GM12878 (cell line): Measurements from ENCODE around the gene KRTAP9-1. TPM values are rescaled to one million over a fixed set of nuclear protein-coding genes. Genes with fewer than 3 reads are reported as not detected.

ENCODE experiments used
- ATAC-seq: fragments of 200-7000 bp; cut with Tn5 transposase; 3 replicates; pipeline ENCODE4 v1.9.1; 2020; ENCODE audit warnings: mild to moderate bottlenecking, moderate library complexity
- BruUV-seq: library from RNA; stranded (reverse); fragments of 400-500 nt; replicated peaks from 2 replicates; lab custom pipeline; 2021; lab: Mats Ljungman, UMichigan
- CTCF ChIA-PET: fragments of 300-600 bp; sonication (Branson Sonifier 250); formaldehyde crosslinking; extraction: SDS; loops from one replicate; lab custom pipeline; 2021; ENCODE audit warnings: inconsistent platforms; lab: Yijun Ruan, JAX
- POLR2A ChIA-PET: fragments of 350-600 bp; formaldehyde crosslinking; extraction: SDS; loops from one replicate; lab custom pipeline; 2021; ENCODE audit warnings: inconsistent platforms; lab: Charles Lee
- RAD21 ChIA-PET: fragments of 300-600 bp; sonication (Branson Sonifier 250); formaldehyde crosslinking; loops from one replicate; lab custom pipeline; 2023; ENCODE audit warnings: antibody characterized with exemption; ENCODE audit not compliant: unreplicated experiment; lab: Charles Lee
- SMC1A ChIA-PET: fragments of 300-600 bp; sonication (Branson Sonifier 250); formaldehyde crosslinking; loops from one replicate; lab custom pipeline; 2023; ENCODE audit not compliant: unreplicated experiment, uncharacterized antibody; lab: Charles Lee
- DNase-seq: peaks from one replicate; pipeline ENCODE4 v3.0.0-alpha.2; 2011; ENCODE audit warnings: low read depth, low spot score
- FAIRE-seq: peaks from 3 replicates; lab custom pipeline; 2011; peaks lifted over from hg19 to GRCh38; lab: Jason Lieb, UNC
- H2AFZ ChIP-seq: 2 replicates; pipeline ENCODE4 v1.6.0; 2011; ENCODE audit warnings: low read depth, low read length, control low read depth; ENCODE audit not compliant: control insufficient read depth
- H3K27ac ChIP-seq: 2 replicates; pipeline ENCODE4 v1.5.1; 2011; ENCODE audit warnings: control low read depth; ENCODE audit not compliant: control insufficient read depth, insufficient read depth
- H3K27me3 ChIP-seq, 2 experiments: replicated peaks in 1 of 2; 2 replicates each; pipeline versions ENCODE4 v1.6.0 to v1.6.1; 2011; ENCODE audit warnings: low read length in 1 of 2; ENCODE audit not compliant: control insufficient read depth in 2 of 2, insufficient read depth in 2 of 2
- H3K36me3 ChIP-seq, 2 experiments: 2 replicates each; pipeline ENCODE4 v1.5.1; 2011; ENCODE audit warnings: low read length in 1 of 2; ENCODE audit not compliant: control insufficient read depth in 2 of 2, insufficient read depth in 2 of 2
- H3K4me1 ChIP-seq: 2 replicates; pipeline ENCODE4 v1.6.1; 2011; ENCODE audit warnings: mild to moderate bottlenecking, low read length, moderate library complexity, mixed read lengths; ENCODE audit not compliant: control insufficient read depth, insufficient read depth
- H3K4me2 ChIP-seq: 2 replicates; pipeline ENCODE4 v1.6.0; 2011; ENCODE audit warnings: control low read depth; ENCODE audit not compliant: control insufficient read depth, insufficient read depth
- H3K4me3 ChIP-seq: fragments of 200-600 bp; sonication (generic); 2 replicates; pipeline ENCODE4 v1.5.1; 2016
- H3K79me2 ChIP-seq: 2 replicates; pipeline ENCODE4 v1.6.0; 2011; ENCODE audit warnings: low read length; ENCODE audit not compliant: control insufficient read depth, insufficient read depth
- H3K9ac ChIP-seq: 2 replicates; pipeline ENCODE4 v1.8.0; 2011; ENCODE audit warnings: low read length, control low read depth, mixed read lengths; ENCODE audit not compliant: control insufficient read depth, insufficient read depth
- H3K9me3 ChIP-seq: replicated peaks from 3 replicates; pipeline ENCODE4 v1.5.1; 2011; ENCODE audit warnings: mild to moderate bottlenecking, low read length; ENCODE audit not compliant: control insufficient read depth, insufficient read depth
- H4K20me1 ChIP-seq: 2 replicates; pipeline ENCODE4 v1.6.0; 2011; ENCODE audit not compliant: control insufficient read depth, insufficient read depth
- CHD1 ChIP-seq: IDR thresholded peaks from 2 replicates; pipeline ENCODE4 v1.6.1; 2012; ENCODE audit warnings: low read depth, low read length, improper control_type of control experiment
- CREM ChIP-seq: IDR thresholded peaks from 2 replicates; pipeline ENCODE4 v1.6.1; 2014; ENCODE audit warnings: antibody characterized with exemption, low read depth
- E2F8 ChIP-seq: fragments of 450-650 bp; IDR thresholded peaks from 2 replicates; pipeline ENCODE4 v1.6.1; 2018; ENCODE audit warnings: mild to moderate bottlenecking, low read depth, moderate library complexity; ENCODE audit not compliant: partially characterized antibody
- JUND ChIP-seq: IDR thresholded peaks from 2 replicates; pipeline ENCODE4 v1.6.1; 2012; ENCODE audit warnings: low read depth, mild to moderate bottlenecking, low read length, improper control_type of control experiment, moderate library complexity
- LARP7 ChIP-seq: fragments of 450-650 bp; IDR thresholded peaks from 2 replicates; pipeline ENCODE4 v1.6.1; 2017; ENCODE audit warnings: mild to moderate bottlenecking
- MYB ChIP-seq: fragments of 150-350 bp; IDR thresholded peaks from 2 replicates; pipeline ENCODE4 v1.6.1; 2014; ENCODE audit warnings: mild to moderate bottlenecking, low read depth, low read length, borderline replicate concordance
- NRF1 ChIP-seq: conservative IDR thresholded peaks from 2 replicates; pipeline ENCODE4 v1.6.1; 2011; ENCODE audit warnings: mild to moderate bottlenecking, low read depth, low read length, improper control_type of control experiment
- PRDM15 ChIP-seq: fragments of 450-650 bp; formaldehyde crosslinking; IDR thresholded peaks from 2 replicates; pipeline ENCODE4 v1.4.0; 2020; ENCODE audit warnings: mild to moderate bottlenecking, moderate library complexity
- RAD21 ChIP-seq: IDR thresholded peaks from 2 replicates; pipeline ENCODE4 v1.6.1; 2011; ENCODE audit warnings: mild to moderate bottlenecking, low read depth, low read length, moderate library complexity; ENCODE audit not compliant: insufficient read depth
- SUPT20H ChIP-seq: IDR thresholded peaks from 2 replicates; pipeline ENCODE4 v1.6.1; 2011; ENCODE audit warnings: low read depth, mild to moderate bottlenecking, low read length, moderate library complexity, borderline replicate concordance; ENCODE audit not compliant: control insufficient read depth
- TAF1 ChIP-seq: IDR thresholded peaks from 2 replicates; pipeline ENCODE4 v1.6.1; 2011; ENCODE audit warnings: mild to moderate bottlenecking, low read depth, low read length, borderline replicate concordance
- YY1 ChIP-seq: IDR thresholded peaks from 2 replicates; pipeline ENCODE4 v1.6.1; 2011; ENCODE audit warnings: low read depth, mild to moderate bottlenecking, low read length
- ZNF207 ChIP-seq: fragments of 450-650 bp; IDR thresholded peaks from 2 replicates; pipeline ENCODE4 v1.6.1; 2014; ENCODE audit warnings: antibody characterized with exemption, mild to moderate bottlenecking, borderline replicate concordance
- WGBS: methylation state at CpG from one replicate; pipeline ENCODE4 v1.1.6; 2016; ENCODE audit warnings: low lambda C conversion rate; ENCODE audit not compliant: insufficient replicate concordance, insufficient coverage; ENCODE audit errors: missing lambda C conversion rate; 5-methylcytosine and 5-hydroxymethylcytosine counted together
- in situ Hi-C: fragments of 300-500 bp; cut with MboI; formaldehyde crosslinking; loops from 9 replicates; pipeline ENCODE4 v1.14.3; 2018; ENCODE audit warnings: mixed read lengths
- intact Hi-C: fragments of 100-400 bp; cut with micrococcal nuclease; formaldehyde crosslinking; loops from one replicate; pipeline ENCODE4 v1.14.2; 2022; ENCODE audit not compliant: unreplicated experiment
- polyA plus RNA-seq, 11 experiments: library from polyadenylated mRNA; depleted of rRNA in 4 of 11; unstranded in 6 of 11; stranded (reverse) in 5 of 11; fragments of >200 nt; fragmentation: Nextera tagmentation in 4 of 11; fragmentation: Illumina TruSeq in 1 of 11; extraction: Ambion mirVana in 4 of 11; extraction: Trizol in 1 of 11; gene quantifications; 1 replicate in 1 of 11; 2 replicates in 10 of 11; pipeline versions ENCODE4 v1.2.1 to v1.2.3, GENCODE V29; 2011 to 2016; ENCODE audit warnings: inconsistent platforms in 2 of 11, missing spikeins in 2 of 11, low read depth in 1 of 11
- total RNA-seq, 4 experiments: library from RNA; depleted of rRNA in 3 of 4; stranded (reverse); fragments of >200 nt in 3 of 4; fragmentation: Illumina TruSeq in 1 of 4; extraction: Trizol in 1 of 4; gene quantifications; 2 replicates each; pipeline versions ENCODE4 v1.2.1 to v1.2.3, GENCODE V29; 2013 to 2021

KRTAP9-1 gene
- total and polyA plus RNA-seq, 10 of the 15 experiments (the other 5 are each of a cell fraction or from before 2014, with no cell fraction given) = not detected

GRCh38 chr17:41163828-41164227 lies 25.9 kb upstream of the KRTAP9-1 start:
- ChIA-PET SMC1A (no interaction called here), CTCF (no interaction called here), RAD21 (no interaction called here), POLR2A (no interaction called here)
- Histone ChIP-seq H3K4me3 (no peak overlapping the region), H3K27me3 (no peaks in the 10 kb centered on the region; a peak in 3 of 4 replicates), H3K79me2 (no peaks in the 10 kb centered on the region), H3K27ac (no peak overlapping the region), H3K36me3 (no peaks in the 10 kb centered on the region), H3K9me3 (no peaks in the 10 kb centered on the region), H3K4me2 (no peak overlapping the region), H4K20me1 (no peaks in the 10 kb centered on the region), H2AFZ (no peak overlapping the region), H3K4me1 (no peaks in the 10 kb centered on the region), H3K9ac (no peak overlapping the region)
- TF ChIP-seq MYB (no peak), TAF1 (no peak), CHD1 (no peak), NRF1 (no peak)
- FAIRE-seq = no peak
- WGBS = 33% methylated on average over 7 of the region's 7 CpGs
- DNase-seq = no peak
- intact Hi-C loops (no loop called here), in situ Hi-C loops (no loop called here)
- BruUV-seq = no TSS peak
- no peak for ATAC-seq

GRCh38 chr17:41167561-41167960 lies 22.1 kb upstream of the KRTAP9-1 start:
- Histone ChIP-seq H3K9me3 (no peaks in the 10 kb centered on the region), H2AFZ (no peak overlapping the region), H3K27me3 (no peaks in the 10 kb centered on the region; a peak in 1 of 4 replicates), H3K9ac (no peak overlapping the region), H4K20me1 (no peaks in the 10 kb centered on the region), H3K4me1 (no peaks in the 10 kb centered on the region), H3K4me3 (no peak overlapping the region), H3K27ac (no peak overlapping the region), H3K4me2 (no peak overlapping the region), H3K36me3 (no peaks in the 10 kb centered on the region), H3K79me2 (no peaks in the 10 kb centered on the region)
- no peak for FAIRE-seq
- no peak for DNase-seq
- in situ Hi-C loops = no loop called here
- intact Hi-C loops = no loop called here
- BruUV-seq = no TSS peak
- ChIA-PET SMC1A (no interaction called here), CTCF (no interaction called here), RAD21 (no interaction called here), POLR2A (no interaction called here)
- no peak for ATAC-seq
- 42% methylated on average over 7 of the region's 7 CpGs for WGBS
- no peak for TF ChIP-seq YY1
- TF ChIP-seq PRDM15 (CRISPR knock-in tag) = no peak
- no peak for TF ChIP-seq E2F8
- TF ChIP-seq SUPT20H = no peak
- no peak for TF ChIP-seq RAD21
- TF ChIP-seq CREM = no peak
- TF ChIP-seq JUND = no peak
- no peak for TF ChIP-seq ZNF207
- no peak for TF ChIP-seq LARP7
